Esophagus squamous epithelium (tissue), 4 donors: ENCODE data around the gene C1orf94.

ENCODE experiments used
- CTCF ChIP-seq, 6 experiments: fragments of 450-650 bp in 4 of 6; fragments of 200-600 bp in 2 of 6; sonication (generic) in 2 of 6; IDR thresholded peaks; one replicate each; pipeline ENCODE4 v1.5.1; 2016 to 2019; ENCODE audit warnings: antibody characterized with exemption in 6 of 6, mild to moderate bottlenecking in 4 of 6, moderate library complexity in 4 of 6
- POLR2A ChIP-seq, 4 donors: fragments of 450-650 bp; IDR thresholded peaks; one replicate each; pipeline ENCODE4 v1.6.1; 2017; ENCODE audit warnings: antibody characterized with exemption in 4 of 4, mild to moderate bottlenecking in 4 of 4, moderate library complexity in 3 of 4

GRCh38 chr1:34137411-34137810 lies 39.3 kb upstream of the C1orf94 start:
- TF ChIP-seq CTCF (IDR thresholded peaks at IDR 0.05) (no peak), POLR2A (IDR thresholded peaks at IDR 0.05) (no peak)
